HG02938 (cell line): ENCODE measurements around the gene PGRMC2.

Experiments used
- ATAC-seq: cut with Tn5 transposase; IDR thresholded peaks from one replicate; pipeline ENCODE4 v1.9.1; 2021; ENCODE audit warnings: mild to moderate bottlenecking, moderate library complexity; ENCODE audit not compliant: unreplicated experiment

PGRMC2 gene

DNA sequence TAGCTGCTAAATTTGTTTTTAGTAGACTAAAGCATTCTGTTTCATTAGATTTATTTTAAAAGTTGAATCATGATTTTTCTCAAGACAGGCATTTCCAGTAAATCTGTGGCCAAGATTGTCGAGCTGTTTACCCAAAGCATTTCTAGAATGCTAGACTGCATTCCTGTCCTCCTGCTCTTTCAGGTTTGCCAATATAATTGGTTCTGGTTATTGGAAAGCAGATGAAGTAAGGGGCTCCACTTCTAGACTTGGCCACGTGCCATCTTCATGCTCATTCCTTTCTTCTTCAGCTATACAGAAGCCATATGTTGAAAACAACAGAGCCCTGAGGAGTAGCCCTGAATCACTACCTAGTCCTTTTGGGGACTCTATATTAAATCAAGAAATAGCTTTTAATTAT is 62.5 kb downstream of the PGRMC2 start:
- no peak for ATAC-seq

DNA sequence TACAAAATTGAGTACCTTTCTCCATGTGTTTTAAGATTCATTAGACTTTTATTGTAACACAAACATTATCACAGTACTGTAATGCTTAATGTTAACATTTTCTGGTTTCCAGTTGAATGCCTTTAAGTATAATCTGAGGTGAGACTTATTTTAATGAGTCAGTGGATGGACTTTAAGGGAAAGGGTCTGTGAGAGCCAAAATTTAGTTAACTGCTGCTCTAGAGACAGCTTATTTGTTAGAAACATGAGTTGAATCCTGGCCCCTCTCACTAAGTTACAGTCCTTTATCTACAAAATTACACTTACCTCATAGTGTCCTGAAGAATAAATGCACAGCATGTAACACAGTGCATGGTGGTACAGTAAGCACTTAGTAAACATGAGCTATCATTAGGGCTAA is 66.0 kb downstream of the PGRMC2 start:
- no peak for ATAC-seq

DNA sequence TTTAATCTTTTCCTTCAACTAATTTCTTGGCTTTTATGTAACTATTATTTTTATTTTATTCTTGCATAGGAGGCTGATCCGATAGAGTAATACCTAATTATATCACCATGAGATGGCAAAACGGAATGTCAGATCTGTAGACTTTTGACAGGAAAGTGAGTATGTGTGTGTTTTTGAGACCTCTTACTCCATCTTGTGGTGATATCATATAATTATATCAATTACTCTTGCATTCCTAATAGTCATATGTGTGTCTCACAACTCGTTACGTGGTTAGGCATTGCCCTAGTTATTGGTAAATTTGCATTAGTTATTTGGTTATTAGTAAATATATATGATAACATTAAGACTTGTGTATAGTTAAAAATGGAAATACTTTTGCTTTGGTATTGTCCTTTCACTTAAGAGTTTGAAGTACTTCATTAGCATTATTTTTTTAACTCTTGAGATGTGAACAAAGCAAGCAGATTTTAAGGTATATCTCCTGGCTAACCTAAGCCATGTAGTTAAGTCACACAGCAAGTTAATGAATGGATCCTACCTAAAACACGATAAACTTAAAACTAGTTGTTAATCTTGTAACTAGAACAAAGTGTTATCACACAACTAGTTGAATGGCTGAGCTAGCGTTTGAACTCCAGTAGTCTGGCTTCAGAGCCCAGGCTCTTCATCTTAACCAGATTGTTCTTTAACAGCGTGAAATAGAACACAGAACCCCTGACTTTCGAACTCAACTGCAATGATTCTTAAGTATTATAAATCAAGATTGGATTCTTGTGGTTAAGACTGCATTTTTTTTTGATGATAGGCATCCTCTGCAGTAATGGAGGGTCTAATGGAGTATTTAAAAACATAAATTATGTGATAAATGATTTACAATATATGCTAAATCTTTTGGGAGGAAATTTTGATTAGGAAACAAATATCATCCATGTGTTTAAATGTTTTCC is 67.1 kb downstream of the PGRMC2 start:
- peak; percentile 80 for ATAC-seq
